ENCODE measurements around the gene KCNK15.

KCNK15 gene

GRCh38 chr20:44799691-44800090 lies 54.0 kb downstream of the KCNK15 start:
- no peak overlapping the region for H3K27ac ChIP-seq
- TF ChIP-seq CTCF (IDR thresholded peaks at IDR 0.05): no peak
- no peak for TF ChIP-seq ZFX (IDR thresholded peaks at IDR 0.05; ENCODE audit: borderline replicate concordance)

GRCh38 chr20:44800391-44801046 lies 54.9 kb downstream of the KCNK15 start:
- no peak for TF ChIP-seq ZFX (IDR thresholded peaks at IDR 0.05; ENCODE audit: borderline replicate concordance)
- peak; percentile 30 for TF ChIP-seq CTCF (IDR thresholded peaks at IDR 0.05)
- no peak overlapping the region for H3K27ac ChIP-seq
